K562 (cell line): ENCODE measurements around the gene RCE1. TPM values are rescaled to one million over a fixed set of nuclear protein-coding genes. Genes with fewer than 3 reads are reported as not detected.

ENCODE experiments used
- BRF1 ChIP-seq: IDR thresholded peaks from 3 replicates; pipeline ENCODE4 v1.6.1; 2011; ENCODE audit warnings: borderline replicate concordance, mild to moderate bottlenecking; ENCODE audit not compliant: insufficient read length; ENCODE audit errors: extremely low read depth
- DACH1 ChIP-seq: fragments of 450-650 bp; IDR thresholded peaks from 2 replicates; pipeline ENCODE4 v1.6.1; 2018; ENCODE audit not compliant: partially characterized antibody
- DPF2 ChIP-seq: fragments of 450-650 bp; IDR thresholded peaks from 2 replicates; pipeline ENCODE4 v1.6.1; 2016
- EGR1 ChIP-seq: fragments of 450-650 bp; conservative IDR thresholded peaks from 2 replicates; pipeline ENCODE4 v1.6.1; 2017; ENCODE audit warnings: mild to moderate bottlenecking
- HOXB6 ChIP-seq: fragments of 250-450 bp; sonication (Bioruptor Pico); IDR thresholded peaks from 2 replicates; pipeline ENCODE4 v1.5.1; 2022; ENCODE audit warnings: mild to moderate bottlenecking, borderline replicate concordance
- LARP7 ChIP-seq: fragments of 450-650 bp; IDR thresholded peaks from 2 replicates; pipeline ENCODE4 v1.6.1; 2016
- MCM7 ChIP-seq, 2 experiments: fragments of 450-650 bp; IDR thresholded peaks; 2 replicates each; pipeline ENCODE4 v1.6.1; 2016 to 2018
- PTRF ChIP-seq: fragments of 450-650 bp; IDR thresholded peaks from 2 replicates; pipeline ENCODE4 v1.6.1; 2016; ENCODE audit warnings: mild to moderate bottlenecking, missing genetic modification characterization, missing compliant biosample characterization
- RBM17 ChIP-seq: fragments of 200-400 bp; formaldehyde crosslinking; IDR thresholded peaks from 2 replicates; pipeline ENCODE4 v1.6.1; 2017; ENCODE audit warnings: low read depth, mild to moderate bottlenecking, low read length, borderline replicate concordance
- SMARCA4 ChIP-seq: fragments of 450-650 bp; IDR thresholded peaks from 2 replicates; pipeline ENCODE4 v1.6.1; 2016
- STAG1 ChIP-seq: sonication (generic); formaldehyde crosslinking; IDR thresholded peaks from 2 replicates; pipeline ENCODE4 v1.5.0; 2020; ENCODE audit warnings: missing genetic modification reagents, borderline replicate concordance
- THRAP3 ChIP-seq: fragments of 450-650 bp; IDR thresholded peaks from 2 replicates; pipeline ENCODE4 v1.6.1; 2016; ENCODE audit warnings: mild to moderate bottlenecking, inconsistent platforms, borderline replicate concordance
- U2AF1 ChIP-seq: fragments of 200-400 bp; formaldehyde crosslinking; optimal IDR thresholded peaks from 2 replicates; pipeline ENCODE3; 2017; ENCODE audit warnings: mild to moderate bottlenecking, low read depth, low read length, moderate library complexity
- ZBTB1 ChIP-seq: sonication (generic); formaldehyde crosslinking; IDR thresholded peaks from 2 replicates; pipeline ENCODE4 v1.8.1; 2023; ENCODE audit warnings: missing genetic modification reagents, low read depth, mild to moderate bottlenecking, borderline replicate concordance
- ZBTB8A ChIP-seq: fragments of 450-650 bp; IDR thresholded peaks from 2 replicates; pipeline ENCODE4 v1.6.1; 2018; ENCODE audit warnings: mild to moderate bottlenecking, moderate library complexity; ENCODE audit not compliant: partially characterized antibody
- ZNF140 ChIP-seq: fragments of 250-450 bp; sonication (Bioruptor Pico); IDR thresholded peaks from 2 replicates; pipeline ENCODE4 v1.8.0; 2021; ENCODE audit warnings: moderate library complexity, mild to moderate bottlenecking, inconsistent platforms
- ZNF175 ChIP-seq: fragments of 200-800 bp; sonication (Bioruptor generic); IDR thresholded peaks from 2 replicates; pipeline ENCODE4 v1.6.1; 2016; ENCODE audit warnings: low read depth, mild to moderate bottlenecking, missing genetic modification characterization, missing compliant biosample characterization
- ZNF197 ChIP-seq: fragments of 200-800 bp; sonication (Bioruptor generic); IDR thresholded peaks from 2 replicates; pipeline ENCODE4 v1.6.1; 2016; ENCODE audit warnings: low read depth, missing genetic modification characterization, missing compliant biosample characterization
- ZNF354B ChIP-seq: fragments of 250-450 bp; sonication (Bioruptor Pico); IDR thresholded peaks from 2 replicates; pipeline ENCODE4 v1.4.0; 2020
- ZNF76 ChIP-seq: fragments of 250-450 bp; sonication (Bioruptor Pico); IDR thresholded peaks from 2 replicates; pipeline ENCODE4 v1.4.0; 2020; ENCODE audit warnings: mild to moderate bottlenecking, moderate library complexity, borderline replicate concordance
- ZNF79 ChIP-seq: fragments of 250-450 bp; sonication (Bioruptor Pico); IDR thresholded peaks from 2 replicates; pipeline ENCODE4 v1.4.0; 2020; ENCODE audit warnings: low read depth, mild to moderate bottlenecking, moderate library complexity
- polyA plus RNA-seq, 8 experiments: library from polyadenylated mRNA; depleted of rRNA in 4 of 8; stranded (reverse) in 5 of 8; unstranded in 3 of 8; fragments of >200 nt; fragmentation: Nextera tagmentation in 2 of 8; fragmentation: Illumina TruSeq in 1 of 8; extraction: Ambion mirVana in 2 of 8; extraction: Trizol in 1 of 8; gene quantifications; 2 replicates each; pipeline versions ENCODE4 v1.2.1 to v1.2.3, GENCODE V29; 2011 to 2014; ENCODE audit warnings: inconsistent platforms in 1 of 8, missing spikeins in 1 of 8
- total RNA-seq, 7 experiments: library from RNA; depleted of rRNA in 6 of 7; stranded (reverse); fragments of >200 nt in 6 of 7; fragmentation: Illumina TruSeq in 2 of 7; extraction: Trizol in 2 of 7; gene quantifications; 2 replicates each; pipeline versions ENCODE4 v1.2.1 to v1.2.3, GENCODE V29; 2011 to 2021; ENCODE audit warnings: low replicate concordance in 1 of 7
- TF ChIP-seq, protein P1 (sequence below): fragments of 450-650 bp; formaldehyde crosslinking; IDR thresholded peaks from 2 replicates; pipeline ENCODE4 v1.4.0; 2022; ENCODE audit warnings: missing genetic modification characterization
- TF ChIP-seq, protein P2 (sequence below): fragments of 250-450 bp; sonication (Bioruptor Pico); IDR thresholded peaks from 2 replicates; pipeline ENCODE4 v1.8.0; 2021; ENCODE audit warnings: moderate library complexity, mild to moderate bottlenecking, inconsistent platforms
- TF ChIP-seq, protein P3 (sequence below): fragments of 200-800 bp; sonication (Bioruptor generic); IDR thresholded peaks from 2 replicates; pipeline ENCODE4 v1.6.1; 2017; ENCODE audit warnings: missing genetic modification characterization, missing compliant biosample characterization
- TF ChIP-seq, protein P4 (sequence below): IDR thresholded peaks from 3 replicates; pipeline ENCODE4 v1.6.1; 2011; ENCODE audit warnings: borderline replicate concordance, mild to moderate bottlenecking; ENCODE audit not compliant: insufficient read length, insufficient read depth

The RCE1 gene
- total and polyA plus RNA-seq, 9 of the 15 experiments (the other 6 are each of a cell fraction or from before 2014, with no cell fraction given), result 0.75 to 41.5 (median 15.1) TPM

DNA sequence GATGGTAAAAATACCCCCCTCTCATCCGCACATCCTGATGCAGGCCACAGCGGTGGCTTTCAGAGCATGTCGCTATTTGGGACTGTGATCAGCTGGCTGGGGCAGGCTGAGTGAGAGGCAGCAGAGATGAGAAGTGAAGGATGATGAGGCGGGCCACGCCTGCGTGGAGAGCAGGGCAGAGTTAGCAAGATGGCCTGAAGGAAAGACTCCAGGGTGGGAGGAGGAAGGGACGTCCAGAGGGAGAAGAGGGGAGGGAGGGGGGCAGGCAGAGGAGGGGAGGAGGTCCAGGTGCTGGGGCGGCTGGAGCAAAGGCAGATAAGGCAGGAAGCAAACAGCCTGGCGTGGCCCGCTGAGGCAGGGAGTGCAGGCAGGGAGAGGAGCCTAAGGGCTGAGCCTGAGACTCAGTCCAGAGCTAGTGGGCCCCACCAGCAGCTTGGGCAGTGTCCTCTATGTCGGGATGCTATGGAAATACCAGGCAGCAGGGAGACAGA lies 42.8 kb downstream of the RCE1 start (continued):
- TF ChIP-seq, protein P1, sequence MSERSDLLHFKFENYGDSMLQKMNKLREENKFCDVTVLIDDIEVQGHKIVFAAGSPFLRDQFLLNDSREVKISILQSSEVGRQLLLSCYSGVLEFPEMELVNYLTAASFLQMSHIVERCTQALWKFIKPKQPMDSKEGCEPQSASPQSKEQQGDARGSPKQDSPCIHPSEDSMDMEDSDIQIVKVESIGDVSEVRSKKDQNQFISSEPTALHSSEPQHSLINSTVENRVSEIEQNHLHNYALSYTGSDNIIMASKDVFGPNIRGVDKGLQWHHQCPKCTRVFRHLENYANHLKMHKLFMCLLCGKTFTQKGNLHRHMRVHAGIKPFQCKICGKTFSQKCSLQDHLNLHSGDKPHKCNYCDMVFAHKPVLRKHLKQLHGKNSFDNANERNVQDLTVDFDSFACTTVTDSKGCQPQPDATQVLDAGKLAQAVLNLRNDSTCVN, result no peak
- TF ChIP-seq STAG1 (CRISPR knock-in tag) (no peak), DPF2 (0 out of 2 replicates have a peak, but pooled peaks have one; percentile 57), EGR1 (no peak), BRF1 (no peak), LARP7 (no peak), U2AF1 (no peak), ZBTB1 (no peak), SMARCA4 (peak; percentile 18; the same call in 1 of the 2 replicates), ZNF354B (CRISPR knock-in tag) (no peak), THRAP3 (no peak), MCM7 (IDR thresholded peaks at IDR 0.05) (no peak), PTRF (tag) (no peak), RBM17 (no peak), DACH1 (peak; percentile 47), ZNF140 (CRISPR knock-in tag) (no peak), ZNF79 (no peak), ZNF175 (no peak), ZBTB8A (no peak), HOXB6 (no peak), ZNF197 (no peak), ZNF76 (CRISPR knock-in tag) (no peak)
- TF ChIP-seq, protein P2, sequence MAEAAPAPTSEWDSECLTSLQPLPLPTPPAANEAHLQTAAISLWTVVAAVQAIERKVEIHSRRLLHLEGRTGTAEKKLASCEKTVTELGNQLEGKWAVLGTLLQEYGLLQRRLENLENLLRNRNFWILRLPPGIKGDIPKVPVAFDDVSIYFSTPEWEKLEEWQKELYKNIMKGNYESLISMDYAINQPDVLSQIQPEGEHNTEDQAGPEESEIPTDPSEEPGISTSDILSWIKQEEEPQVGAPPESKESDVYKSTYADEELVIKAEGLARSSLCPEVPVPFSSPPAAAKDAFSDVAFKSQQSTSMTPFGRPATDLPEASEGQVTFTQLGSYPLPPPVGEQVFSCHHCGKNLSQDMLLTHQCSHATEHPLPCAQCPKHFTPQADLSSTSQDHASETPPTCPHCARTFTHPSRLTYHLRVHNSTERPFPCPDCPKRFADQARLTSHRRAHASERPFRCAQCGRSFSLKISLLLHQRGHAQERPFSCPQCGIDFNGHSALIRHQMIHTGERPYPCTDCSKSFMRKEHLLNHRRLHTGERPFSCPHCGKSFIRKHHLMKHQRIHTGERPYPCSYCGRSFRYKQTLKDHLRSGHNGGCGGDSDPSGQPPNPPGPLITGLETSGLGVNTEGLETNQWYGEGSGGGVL, result no peak
- TF ChIP-seq, protein P3, sequence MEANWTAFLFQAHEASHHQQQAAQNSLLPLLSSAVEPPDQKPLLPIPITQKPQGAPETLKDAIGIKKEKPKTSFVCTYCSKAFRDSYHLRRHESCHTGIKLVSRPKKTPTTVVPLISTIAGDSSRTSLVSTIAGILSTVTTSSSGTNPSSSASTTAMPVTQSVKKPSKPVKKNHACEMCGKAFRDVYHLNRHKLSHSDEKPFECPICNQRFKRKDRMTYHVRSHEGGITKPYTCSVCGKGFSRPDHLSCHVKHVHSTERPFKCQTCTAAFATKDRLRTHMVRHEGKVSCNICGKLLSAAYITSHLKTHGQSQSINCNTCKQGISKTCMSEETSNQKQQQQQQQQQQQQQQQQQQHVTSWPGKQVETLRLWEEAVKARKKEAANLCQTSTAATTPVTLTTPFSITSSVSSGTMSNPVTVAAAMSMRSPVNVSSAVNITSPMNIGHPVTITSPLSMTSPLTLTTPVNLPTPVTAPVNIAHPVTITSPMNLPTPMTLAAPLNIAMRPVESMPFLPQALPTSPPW (CRISPR knock-in tag), result peak; percentile 62
- TF ChIP-seq, protein P4, sequence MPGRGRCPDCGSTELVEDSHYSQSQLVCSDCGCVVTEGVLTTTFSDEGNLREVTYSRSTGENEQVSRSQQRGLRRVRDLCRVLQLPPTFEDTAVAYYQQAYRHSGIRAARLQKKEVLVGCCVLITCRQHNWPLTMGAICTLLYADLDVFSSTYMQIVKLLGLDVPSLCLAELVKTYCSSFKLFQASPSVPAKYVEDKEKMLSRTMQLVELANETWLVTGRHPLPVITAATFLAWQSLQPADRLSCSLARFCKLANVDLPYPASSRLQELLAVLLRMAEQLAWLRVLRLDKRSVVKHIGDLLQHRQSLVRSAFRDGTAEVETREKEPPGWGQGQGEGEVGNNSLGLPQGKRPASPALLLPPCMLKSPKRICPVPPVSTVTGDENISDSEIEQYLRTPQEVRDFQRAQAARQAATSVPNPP, result no peak
